KG1 (cell line): ENCODE data around the gene GVQW3.

Source experiments
- DNase-seq: peaks from one replicate; lab custom pipeline; 2025; lab: John Stamatoyannopoulos, UW

The GVQW3 gene

GRCh38 chr11:76445121-76446084 lies 64.3 kb downstream of the GVQW3 start:
- peak; percentile 67 for DNase-seq

GRCh38 chr11:76448506-76448905 lies 67.4 kb downstream of the GVQW3 start:
- DNase-seq: no peak

GRCh38 chr11:76453248-76453647 lies 72.1 kb downstream of the GVQW3 start:
- no peak for DNase-seq

GRCh38 chr11:76455331-76455730 lies 74.2 kb downstream of the GVQW3 start:
- no peak for DNase-seq

- DNase-seq: no peak
Measured at GRCh38 chr11:76455931-76456330, 74.8 kb downstream of the GVQW3 start.

- DNase-seq: no peak
Measured at GRCh38 chr11:76456571-76456970, 75.4 kb downstream of the GVQW3 start.
